Activated CD4-positive, alpha-beta T cell treated with anti-CD3 and anti-CD28 coated beads, Interleukin-2, amount 50 U/mL, for 1 hour (primary cell): ENCODE measurements around the gene CCDC170.

Experiments used
- DNase-seq: peaks from one replicate; pipeline ENCODE4 v3.0.0-alpha.2; 2020

The CCDC170 gene

DNA sequence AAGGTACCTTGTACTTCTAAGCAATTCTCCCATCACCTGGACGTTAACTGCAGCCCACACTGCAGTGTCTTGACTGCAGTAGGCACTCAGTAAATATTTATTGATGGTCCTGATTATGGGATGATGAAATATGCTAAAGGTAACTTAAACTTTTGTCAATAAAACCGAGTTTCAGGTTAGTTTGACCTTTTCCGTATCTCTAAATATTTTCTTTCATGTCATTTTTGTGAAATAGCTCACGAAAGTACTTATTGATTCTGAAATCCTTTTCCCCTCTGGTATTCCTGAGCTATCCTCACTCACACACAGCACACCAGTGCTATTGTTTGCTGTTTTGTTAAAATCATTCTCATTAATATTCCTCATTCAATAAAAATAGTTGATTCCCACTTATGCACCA lies 164.3 kb downstream of the CCDC170 start:
- no peak for DNase-seq

DNA sequence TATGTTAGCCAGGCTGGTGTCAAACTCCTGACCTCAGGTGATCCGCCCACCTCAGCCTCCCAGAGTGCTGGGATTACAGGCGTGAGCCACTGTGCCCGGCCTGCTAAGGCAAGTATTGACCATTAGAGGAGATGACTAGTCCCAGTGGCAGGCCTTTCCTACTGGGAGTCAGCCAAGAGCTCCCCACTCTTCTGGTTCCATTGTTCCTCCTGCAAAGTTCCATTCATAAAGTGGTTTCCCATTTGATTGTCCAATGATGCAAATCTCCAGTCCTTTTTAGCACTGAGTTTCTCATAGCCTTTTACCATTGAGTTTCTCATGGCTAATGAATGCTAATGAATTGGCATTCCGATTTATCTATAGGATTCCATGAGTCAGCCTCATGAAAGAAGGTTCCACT lies 165.4 kb downstream of the CCDC170 start:
- DNase-seq: no peak

DNA sequence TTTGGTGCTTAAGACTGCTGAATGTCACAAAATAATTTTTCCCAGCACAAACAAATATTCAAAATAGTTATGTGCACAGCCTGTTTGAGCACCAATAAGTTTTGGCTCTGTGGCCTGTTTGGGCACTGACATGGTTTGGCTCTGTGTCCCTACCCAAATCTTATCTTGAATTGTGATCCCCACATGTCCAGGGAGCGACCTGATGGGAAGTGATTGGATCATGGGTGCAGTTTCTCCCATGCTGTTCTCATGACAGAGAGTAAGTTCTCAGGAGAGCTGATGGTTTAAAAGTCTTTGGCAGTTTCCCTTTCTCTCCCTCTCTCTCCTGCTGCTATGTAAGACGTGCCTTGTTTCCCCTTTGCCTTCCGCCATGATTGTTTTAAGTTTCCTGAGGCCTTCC lies 167.7 kb downstream of the CCDC170 start:
- no peak for DNase-seq

DNA sequence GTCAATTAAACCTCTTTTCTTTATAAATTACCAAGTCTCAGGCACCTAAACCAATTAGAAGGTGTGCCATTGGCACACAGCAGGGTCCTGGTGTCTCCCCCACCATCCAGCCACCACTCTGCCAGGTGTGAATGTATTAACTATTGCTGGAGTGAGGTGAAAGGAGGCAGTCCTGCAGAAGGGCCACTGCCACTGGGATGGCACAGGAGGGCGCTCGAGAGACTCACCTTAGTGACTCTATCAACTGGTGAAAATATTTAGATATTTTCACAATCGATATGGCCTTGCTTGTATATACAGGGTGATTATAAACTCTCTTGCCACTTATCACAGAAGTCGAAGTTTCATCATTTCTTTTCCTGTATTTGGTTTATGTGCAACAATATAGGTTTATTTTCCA lies 168.1 kb downstream of the CCDC170 start:
- DNase-seq: no peak

DNA sequence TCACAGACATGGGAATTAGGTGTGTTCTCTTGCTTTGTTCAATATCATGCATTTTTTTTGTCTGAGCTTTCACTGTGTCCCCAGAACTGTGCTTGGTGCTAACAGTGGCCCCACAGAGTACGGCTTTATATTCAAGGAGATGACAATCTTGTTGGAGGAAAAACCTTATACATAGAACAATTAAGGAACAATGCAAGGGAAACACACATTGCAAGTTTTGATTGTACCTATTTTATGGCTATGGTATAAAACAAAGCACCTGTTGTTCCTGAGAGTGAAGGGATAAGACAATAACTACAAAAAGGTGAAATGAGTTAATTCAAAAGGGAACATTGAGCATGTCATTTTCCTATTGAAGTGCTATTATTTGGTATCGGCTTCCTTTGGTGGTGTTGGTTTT lies 169.7 kb downstream of the CCDC170 start:
- no peak for DNase-seq

DNA sequence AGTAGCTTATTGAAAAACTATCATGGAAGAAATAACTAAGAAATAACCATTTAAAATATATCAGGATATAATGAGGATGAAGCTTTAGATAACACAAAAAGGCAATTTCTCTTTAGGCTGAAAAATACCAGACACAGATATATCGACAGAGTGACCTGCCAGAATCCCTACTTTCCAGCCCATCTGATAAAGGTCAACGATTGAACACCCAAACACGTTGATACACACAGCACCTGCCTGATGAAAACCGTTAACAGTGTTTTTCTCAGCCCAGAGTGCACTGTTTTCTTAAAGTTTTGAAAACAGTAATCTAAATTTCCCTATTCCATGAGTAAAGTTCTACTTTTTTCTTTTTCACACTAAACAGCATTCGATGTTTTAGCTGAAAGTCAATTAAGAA lies 170.6 kb downstream of the CCDC170 start:
- DNase-seq: no peak

DNA sequence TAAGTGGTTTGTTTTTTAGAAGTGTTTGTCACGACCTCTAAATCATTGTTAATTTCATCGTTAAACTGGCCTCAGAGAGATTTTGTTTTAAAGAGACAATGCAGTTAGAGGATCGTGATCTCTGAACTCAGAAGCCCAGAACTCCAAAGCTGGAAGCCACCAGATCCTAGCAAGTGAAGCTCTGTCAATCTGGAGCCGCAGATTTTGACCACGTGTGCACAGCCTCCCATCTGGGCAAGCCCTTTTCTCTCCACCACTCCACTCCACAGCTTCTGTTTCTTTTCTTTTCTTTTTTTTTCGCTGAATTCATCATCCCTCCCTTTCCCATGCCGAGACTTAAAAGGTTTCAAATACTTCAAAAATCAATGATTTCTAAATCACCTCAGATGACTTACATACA lies 171.5 kb downstream of the CCDC170 start:
- no peak for DNase-seq

DNA sequence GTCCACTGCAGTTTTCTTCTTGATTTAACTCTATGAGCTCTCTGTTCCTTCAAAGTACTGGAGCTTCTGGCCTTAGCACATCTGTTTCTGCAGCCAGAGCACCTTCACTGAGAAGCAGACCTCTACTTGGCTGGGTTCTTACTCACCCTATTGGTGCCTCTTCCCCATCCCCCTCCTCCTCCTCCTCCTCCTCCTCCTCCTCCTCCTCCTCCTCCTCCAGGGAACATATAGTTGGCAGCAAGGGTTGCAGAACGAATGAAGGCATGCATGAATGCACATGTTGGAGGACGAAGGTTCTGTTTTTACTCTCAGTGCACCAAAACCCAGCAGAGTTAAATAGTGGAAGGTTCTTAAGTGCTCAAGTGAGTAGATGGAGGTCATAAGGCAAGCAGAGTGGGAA lies 172.7 kb downstream of the CCDC170 start:
- DNase-seq: no peak

DNA sequence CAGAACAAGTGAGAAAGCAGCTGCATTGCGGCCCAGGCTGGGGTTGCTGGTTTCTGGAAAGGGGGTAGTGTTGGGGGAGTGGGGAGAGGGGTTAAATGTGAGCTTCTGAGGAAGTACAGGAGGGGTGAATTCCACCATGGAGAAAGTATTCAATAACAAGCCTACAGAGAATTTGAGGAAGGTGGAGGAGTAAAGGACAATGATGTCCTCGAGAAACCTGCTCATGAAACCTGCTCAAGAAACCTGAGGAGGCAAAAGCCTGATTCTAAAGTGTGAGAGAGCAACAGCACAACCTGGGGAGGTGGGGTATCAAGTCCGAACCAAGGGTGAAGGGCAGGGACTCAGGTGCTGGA lies 175.4 kb downstream of the CCDC170 start:
- DNase-seq: no peak

DNA sequence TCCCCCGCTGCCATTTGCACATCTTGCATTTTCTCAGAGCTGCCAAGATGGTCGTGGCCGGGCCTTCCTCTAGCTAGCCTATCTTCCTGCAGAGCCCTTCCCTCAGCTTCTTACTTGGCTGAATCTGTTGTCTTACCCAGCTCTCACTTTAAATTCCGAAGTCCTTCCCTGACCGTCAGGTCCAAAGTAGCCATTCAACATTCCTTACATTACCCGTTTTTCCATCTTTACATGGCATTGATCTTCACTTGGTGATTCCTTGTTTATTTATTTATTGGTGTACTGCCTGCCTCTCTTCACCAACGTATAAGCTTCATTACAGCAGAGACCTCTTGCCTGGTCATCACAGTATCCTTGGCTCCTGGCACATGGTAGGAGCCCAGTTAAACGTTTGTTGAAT lies 176.3 kb downstream of the CCDC170 start:
- DNase-seq: no peak
